ENCODE results near the gene SLC6A12.
"Not testable (repeated sequence)": the region's sequence is repeated elsewhere in the genome, so short reads cannot be mapped to it uniquely, and the experiment has no call there.

Gene SLC6A12

GRCh38 chr12:236445-236844 is 22.5 kb upstream of the SLC6A12 start:
- no peak for TF ChIP-seq CTCF (IDR thresholded peaks at IDR 0.05; ENCODE audit: low read depth, low read length, missing control alignments)
- no peak overlapping the region for H3K4me3 ChIP-seq (ENCODE audit: low read depth, low read length)
- DNase-seq (ENCODE audit: low read depth), result no peak

DNA sequence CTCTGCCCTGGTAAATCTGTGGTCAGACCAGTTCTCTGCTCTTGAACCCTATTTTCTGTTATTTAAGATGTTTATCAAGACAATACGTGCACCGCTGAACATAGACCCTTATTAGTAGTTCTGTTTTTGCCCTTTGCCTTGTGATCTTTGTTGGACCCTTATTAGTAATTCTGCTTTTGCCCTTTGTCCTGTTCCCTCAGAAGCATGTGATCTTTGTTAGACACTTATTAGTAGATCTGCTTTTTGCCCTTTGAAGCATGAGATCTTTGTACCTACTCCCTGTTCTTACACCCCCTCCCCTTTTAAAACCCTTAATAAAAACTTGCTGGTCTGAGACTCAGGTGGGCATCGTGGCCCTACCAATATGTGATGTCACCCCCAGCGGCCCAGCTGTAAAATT is 22.0 kb upstream of the SLC6A12 start:
- DNase-seq (ENCODE audit: low read depth); H3K4me3 ChIP-seq (ENCODE audit: low read depth, low read length): not testable (repeated sequence)

DNA sequence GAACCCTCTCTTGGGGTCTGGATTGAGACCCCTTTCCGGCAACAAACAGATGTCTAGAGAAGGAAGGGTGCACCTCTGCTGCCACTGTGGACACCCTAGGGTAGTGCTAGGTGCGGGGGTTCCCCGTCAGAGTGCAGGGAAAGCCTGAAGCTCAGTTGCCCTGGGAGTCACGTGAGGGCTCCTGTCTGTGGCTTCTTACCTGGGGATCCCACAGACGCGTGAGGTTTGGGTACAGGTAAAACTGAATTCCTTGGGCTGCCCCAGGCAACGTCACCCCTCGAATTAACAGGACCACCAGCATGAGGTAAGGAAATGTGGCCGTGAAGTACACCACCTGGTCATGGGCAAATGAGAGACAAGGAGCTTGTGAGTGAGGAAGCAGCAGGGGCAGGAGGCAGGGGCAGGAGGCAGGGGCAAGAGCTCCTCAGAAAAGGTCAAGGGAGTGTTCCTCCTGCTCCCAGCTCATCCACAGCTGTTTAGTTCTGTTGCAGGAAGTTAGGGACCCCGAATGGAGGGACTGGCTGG is 21.0 kb upstream of the SLC6A12 start:
- TF ChIP-seq CTCF (IDR thresholded peaks at IDR 0.05; ENCODE audit: low read depth, low read length, missing control alignments), result no peak
- no peak overlapping the region for H3K4me3 ChIP-seq (ENCODE audit: low read depth, low read length)
- no peak for DNase-seq (ENCODE audit: low read depth)

- TF ChIP-seq CTCF (IDR thresholded peaks at IDR 0.05; ENCODE audit: low read depth, low read length, missing control alignments), result no peak
- no peak for DNase-seq (ENCODE audit: low read depth)
- H3K4me3 ChIP-seq (ENCODE audit: low read depth, low read length), result no peak overlapping the region
These were observed 20.1 kb upstream of the SLC6A12 start for GRCh38 chr12:234019-234418.

GRCh38 chr12:233615-233968 is 19.6 kb upstream of the SLC6A12 start:
- TF ChIP-seq CTCF (IDR thresholded peaks at IDR 0.05; ENCODE audit: low read depth, low read length, missing control alignments), result no peak
- H3K4me3 ChIP-seq (ENCODE audit: low read depth, low read length), result no peak overlapping the region
- no peak for DNase-seq (ENCODE audit: low read depth)

DNA sequence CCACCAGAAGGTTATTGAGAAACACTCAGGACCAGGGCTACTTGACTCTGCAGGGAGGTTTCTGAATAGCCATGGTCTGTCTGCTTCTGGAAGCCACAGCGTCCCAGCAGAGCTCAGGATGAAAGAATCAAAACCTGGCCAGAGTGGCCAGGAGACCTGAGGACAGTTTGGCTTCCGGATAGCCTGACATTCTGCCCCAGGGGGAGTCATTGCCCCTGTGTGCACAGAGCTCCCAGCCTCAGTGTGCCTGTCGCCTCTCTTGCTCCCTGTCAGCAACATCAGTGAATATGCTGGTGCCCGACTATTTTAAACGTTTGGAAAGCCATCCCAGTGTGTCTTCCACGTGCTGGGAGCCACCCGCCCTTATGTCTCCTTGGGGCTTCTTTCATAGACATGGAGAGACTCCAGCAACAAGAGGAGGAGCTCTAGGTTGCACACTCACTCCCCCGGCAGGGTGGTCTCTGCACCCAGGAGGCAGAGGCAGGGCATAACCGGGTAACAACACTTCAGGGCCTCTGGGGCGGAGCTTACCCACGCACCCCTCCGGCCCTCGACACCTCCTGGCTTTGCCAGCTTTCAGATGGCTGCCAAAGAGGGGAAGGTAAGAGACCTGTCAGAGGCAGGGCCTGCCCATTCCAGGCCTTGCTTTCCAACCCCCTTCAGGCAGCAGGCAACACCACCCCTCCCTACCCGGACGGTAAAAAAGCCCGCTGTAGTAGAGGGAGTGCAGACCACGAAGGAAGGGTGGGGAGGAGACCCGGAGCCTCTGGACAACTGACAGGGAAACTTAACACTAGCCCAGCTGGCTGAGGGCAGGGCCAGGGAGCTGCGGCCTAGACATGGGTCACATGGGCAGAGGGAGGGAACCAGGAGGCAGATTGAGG is 19.0 kb upstream of the SLC6A12 start:
- no peak for TF ChIP-seq CTCF (IDR thresholded peaks at IDR 0.05; ENCODE audit: low read depth, low read length, missing control alignments)
- H3K4me3 ChIP-seq (ENCODE audit: low read depth, low read length), result no peak overlapping the region
- DNase-seq (ENCODE audit: low read depth), result no peak

DNA sequence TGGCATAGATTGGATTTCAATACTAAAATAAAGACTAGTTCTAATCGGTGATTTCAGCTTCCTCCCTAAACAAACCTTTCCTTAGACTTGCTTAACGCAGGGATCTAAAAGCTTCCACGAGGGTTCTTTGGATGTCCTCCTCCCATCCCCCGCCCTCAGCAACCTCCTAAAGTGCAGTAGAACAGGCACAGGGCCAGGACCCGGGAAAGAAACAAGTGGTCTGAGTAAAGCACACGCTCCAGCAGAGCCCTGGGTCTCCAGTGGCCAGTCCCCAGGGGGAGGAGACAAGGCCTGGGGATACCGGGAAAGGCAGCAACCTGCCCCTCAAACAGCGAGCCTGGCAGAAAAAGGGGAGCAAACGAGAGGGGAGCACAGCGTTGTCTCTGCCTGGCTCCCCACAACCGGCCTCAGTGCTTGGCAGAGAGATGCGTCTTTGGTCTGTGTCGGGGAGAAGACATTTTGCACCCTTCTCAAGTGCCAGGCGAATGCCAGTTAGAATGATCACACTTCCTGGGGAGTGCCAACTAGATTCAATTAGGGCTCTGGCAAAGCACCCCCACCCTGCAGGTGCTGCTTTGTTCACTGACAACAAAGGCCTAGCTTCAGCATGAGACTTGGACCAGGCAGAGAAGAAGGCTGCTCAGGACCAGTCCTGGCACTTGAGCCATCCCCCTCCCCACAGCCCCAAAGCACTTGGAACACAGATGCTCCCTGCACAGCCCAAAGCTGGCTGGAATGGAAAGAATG is 17.1 kb upstream of the SLC6A12 start:
- no peak for DNase-seq (ENCODE audit: low read depth)
- TF ChIP-seq CTCF (IDR thresholded peaks at IDR 0.05; ENCODE audit: low read depth, low read length, missing control alignments), result no peak
- H3K4me3 ChIP-seq (ENCODE audit: low read depth, low read length), result no peak overlapping the region

Measured in GM12864 (cell line).